K562 (cell line): Measurements from ENCODE around the gene ACAD8. TPM values are rescaled to one million over a fixed set of nuclear protein-coding genes. Genes with fewer than 3 reads are reported as not detected.

Experiments
- ADNP ChIP-seq: fragments of 200-800 bp; sonication (Bioruptor generic); IDR thresholded peaks from 2 replicates; pipeline ENCODE4 v1.6.1; 2016; ENCODE audit warnings: missing genetic modification characterization, missing compliant biosample characterization
- ARNT ChIP-seq, 2 experiments: fragments of 450-650 bp; IDR thresholded peaks; 2 replicates each; pipeline ENCODE4 v1.6.1; 2016; ENCODE audit warnings: mild to moderate bottlenecking in 1 of 2
- FOXK2 ChIP-seq, 2 experiments: fragments of 450-650 bp; IDR thresholded peaks in 1 of 2; conservative IDR thresholded peaks in 1 of 2; 2 replicates each; pipeline ENCODE4 v1.6.1; 2016; ENCODE audit warnings: low read depth in 2 of 2, mild to moderate bottlenecking in 1 of 2
- KLF13 ChIP-seq: fragments of 450-650 bp; IDR thresholded peaks from 2 replicates; pipeline ENCODE4 v1.6.1; 2016; ENCODE audit warnings: missing genetic modification characterization, low read depth, mild to moderate bottlenecking, missing compliant biosample characterization, moderate library complexity, borderline replicate concordance
- NFE2 ChIP-seq: IDR thresholded peaks from 2 replicates; pipeline ENCODE4 v1.6.1; 2014; ENCODE audit warnings: antibody characterized with exemption, low read depth
- PREB ChIP-seq: sonication (generic); formaldehyde crosslinking; IDR thresholded peaks from 2 replicates; pipeline ENCODE4 v1.8.1; 2023; ENCODE audit warnings: mild to moderate bottlenecking, missing genetic modification reagents
- RFX7 ChIP-seq: fragments of 250-450 bp; sonication (Bioruptor Pico); IDR thresholded peaks from 2 replicates; pipeline ENCODE4 v1.5.1; 2021; ENCODE audit warnings: mild to moderate bottlenecking
- TBP ChIP-seq: optimal IDR thresholded peaks from 2 replicates; pipeline ENCODE3; 2011; ENCODE audit warnings: low read depth, low read length, improper control_type of control experiment
- ZNF121 ChIP-seq: sonication (generic); formaldehyde crosslinking; conservative IDR thresholded peaks from 2 replicates; pipeline ENCODE4 v1.8.0; 2022; ENCODE audit warnings: missing genetic modification reagents
- ZNF24 ChIP-seq: fragments of 450-650 bp; IDR thresholded peaks from 2 replicates; pipeline ENCODE4 v1.6.1; 2016
- polyA plus RNA-seq, 8 experiments: library from polyadenylated mRNA; depleted of rRNA in 4 of 8; stranded (reverse) in 5 of 8; unstranded in 3 of 8; fragments of >200 nt; fragmentation: Nextera tagmentation in 2 of 8; fragmentation: Illumina TruSeq in 1 of 8; extraction: Ambion mirVana in 2 of 8; extraction: Trizol in 1 of 8; gene quantifications; 2 replicates each; pipeline versions ENCODE4 v1.2.1 to v1.2.3, GENCODE V29; 2011 to 2014; ENCODE audit warnings: inconsistent platforms in 1 of 8, missing spikeins in 1 of 8
- total RNA-seq, 7 experiments: library from RNA; depleted of rRNA in 6 of 7; stranded (reverse); fragments of >200 nt in 6 of 7; fragmentation: Illumina TruSeq in 2 of 7; extraction: Trizol in 2 of 7; gene quantifications; 2 replicates each; pipeline versions ENCODE4 v1.2.1 to v1.2.3, GENCODE V29; 2011 to 2021; ENCODE audit warnings: low replicate concordance in 1 of 7
- TF ChIP-seq, protein P1 (sequence below), 2 experiments: IDR thresholded peaks; 2 replicates each; pipeline ENCODE4 v1.6.1; 2011; ENCODE audit warnings: borderline replicate concordance in 1 of 2, control low read depth in 1 of 2, low read depth in 1 of 2, low read length in 1 of 2, mild to moderate bottlenecking in 1 of 2, mixed read lengths in 1 of 2, moderate library complexity in 1 of 2; ENCODE audit not compliant: insufficient read depth in 1 of 2, insufficient read length in 1 of 2, poor library complexity in 1 of 2, severe bottlenecking in 1 of 2; ENCODE audit errors: extremely low read depth in 1 of 2
- TF ChIP-seq, protein P2 (sequence below): fragments of 250-450 bp; sonication (Bioruptor Pico); IDR thresholded peaks from 2 replicates; pipeline ENCODE4 v1.4.0; 2020; ENCODE audit warnings: mild to moderate bottlenecking
- TF ChIP-seq, protein P3 (sequence below), 2 experiments: fragments of 450-650 bp; IDR thresholded peaks; 2 replicates each; pipeline ENCODE4 v1.6.1; 2016; ENCODE audit warnings: mild to moderate bottlenecking in 2 of 2, borderline replicate concordance in 1 of 2, low read depth in 1 of 2, moderate library complexity in 1 of 2

The ACAD8 gene
- total and polyA plus RNA-seq, 9 of the 15 experiments (the other 6 are each of a cell fraction or from before 2014, with no cell fraction given), result 6.5 to 34.1 (median 20.1) TPM

GRCh38 chr11:134253188-134253993 is at the start of gene ACAD8, which contains the start of gene THYN1 (continued):
- TF ChIP-seq, protein P1, sequence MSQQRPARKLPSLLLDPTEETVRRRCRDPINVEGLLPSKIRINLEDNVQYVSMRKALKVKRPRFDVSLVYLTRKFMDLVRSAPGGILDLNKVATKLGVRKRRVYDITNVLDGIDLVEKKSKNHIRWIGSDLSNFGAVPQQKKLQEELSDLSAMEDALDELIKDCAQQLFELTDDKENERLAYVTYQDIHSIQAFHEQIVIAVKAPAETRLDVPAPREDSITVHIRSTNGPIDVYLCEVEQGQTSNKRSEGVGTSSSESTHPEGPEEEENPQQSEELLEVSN (IDR thresholded peaks at IDR 0.05; ENCODE audit: borderline replicate concordance in 1 of 2, extremely low read depth in 1 of 2, insufficient read depth in 1 of 2, insufficient read length in 1 of 2, low read depth in 1 of 2, low read length in 1 of 2, poor library complexity in 1 of 2, severe bottlenecking in 1 of 2), result peak; percentile 60 to 73
- no peak for TF ChIP-seq ZNF24
- no peak for TF ChIP-seq ZNF121
- no peak for TF ChIP-seq ADNP (tag)
- peak; percentile 58 for TF ChIP-seq TBP
- no peak for TF ChIP-seq NFE2
- TF ChIP-seq KLF13, result no peak
- TF ChIP-seq ARNT (IDR thresholded peaks at IDR 0.05), result no peak
- TF ChIP-seq PREB (CRISPR knock-in tag), result no peak
- no peak for TF ChIP-seq RFX7 (CRISPR knock-in tag)
- no peak for TF ChIP-seq FOXK2 (conservative IDR thresholded peaks at IDR 0.05 in 1 of 2, IDR thresholded peaks at IDR 0.05 in 1 of 2; ENCODE audit: low read depth in 2 of 2)
- TF ChIP-seq, protein P2, sequence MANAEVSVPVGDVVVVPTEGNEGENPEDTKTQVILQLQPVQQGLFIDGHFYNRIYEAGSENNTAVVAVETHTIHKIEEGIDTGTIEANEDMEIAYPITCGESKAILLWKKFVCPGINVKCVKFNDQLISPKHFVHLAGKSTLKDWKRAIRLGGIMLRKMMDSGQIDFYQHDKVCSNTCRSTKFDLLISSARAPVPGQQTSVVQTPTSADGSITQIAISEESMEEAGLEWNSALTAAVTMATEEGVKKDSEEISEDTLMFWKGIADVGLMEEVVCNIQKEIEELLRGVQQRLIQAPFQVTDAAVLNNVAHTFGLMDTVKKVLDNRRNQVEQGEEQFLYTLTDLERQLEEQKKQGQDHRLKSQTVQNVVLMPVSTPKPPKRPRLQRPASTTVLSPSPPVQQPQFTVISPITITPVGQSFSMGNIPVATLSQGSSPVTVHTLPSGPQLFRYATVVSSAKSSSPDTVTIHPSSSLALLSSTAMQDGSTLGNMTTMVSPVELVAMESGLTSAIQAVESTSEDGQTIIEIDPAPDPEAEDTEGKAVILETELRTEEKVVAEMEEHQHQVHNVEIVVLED, result peak; percentile 95
- TF ChIP-seq, protein P3, sequence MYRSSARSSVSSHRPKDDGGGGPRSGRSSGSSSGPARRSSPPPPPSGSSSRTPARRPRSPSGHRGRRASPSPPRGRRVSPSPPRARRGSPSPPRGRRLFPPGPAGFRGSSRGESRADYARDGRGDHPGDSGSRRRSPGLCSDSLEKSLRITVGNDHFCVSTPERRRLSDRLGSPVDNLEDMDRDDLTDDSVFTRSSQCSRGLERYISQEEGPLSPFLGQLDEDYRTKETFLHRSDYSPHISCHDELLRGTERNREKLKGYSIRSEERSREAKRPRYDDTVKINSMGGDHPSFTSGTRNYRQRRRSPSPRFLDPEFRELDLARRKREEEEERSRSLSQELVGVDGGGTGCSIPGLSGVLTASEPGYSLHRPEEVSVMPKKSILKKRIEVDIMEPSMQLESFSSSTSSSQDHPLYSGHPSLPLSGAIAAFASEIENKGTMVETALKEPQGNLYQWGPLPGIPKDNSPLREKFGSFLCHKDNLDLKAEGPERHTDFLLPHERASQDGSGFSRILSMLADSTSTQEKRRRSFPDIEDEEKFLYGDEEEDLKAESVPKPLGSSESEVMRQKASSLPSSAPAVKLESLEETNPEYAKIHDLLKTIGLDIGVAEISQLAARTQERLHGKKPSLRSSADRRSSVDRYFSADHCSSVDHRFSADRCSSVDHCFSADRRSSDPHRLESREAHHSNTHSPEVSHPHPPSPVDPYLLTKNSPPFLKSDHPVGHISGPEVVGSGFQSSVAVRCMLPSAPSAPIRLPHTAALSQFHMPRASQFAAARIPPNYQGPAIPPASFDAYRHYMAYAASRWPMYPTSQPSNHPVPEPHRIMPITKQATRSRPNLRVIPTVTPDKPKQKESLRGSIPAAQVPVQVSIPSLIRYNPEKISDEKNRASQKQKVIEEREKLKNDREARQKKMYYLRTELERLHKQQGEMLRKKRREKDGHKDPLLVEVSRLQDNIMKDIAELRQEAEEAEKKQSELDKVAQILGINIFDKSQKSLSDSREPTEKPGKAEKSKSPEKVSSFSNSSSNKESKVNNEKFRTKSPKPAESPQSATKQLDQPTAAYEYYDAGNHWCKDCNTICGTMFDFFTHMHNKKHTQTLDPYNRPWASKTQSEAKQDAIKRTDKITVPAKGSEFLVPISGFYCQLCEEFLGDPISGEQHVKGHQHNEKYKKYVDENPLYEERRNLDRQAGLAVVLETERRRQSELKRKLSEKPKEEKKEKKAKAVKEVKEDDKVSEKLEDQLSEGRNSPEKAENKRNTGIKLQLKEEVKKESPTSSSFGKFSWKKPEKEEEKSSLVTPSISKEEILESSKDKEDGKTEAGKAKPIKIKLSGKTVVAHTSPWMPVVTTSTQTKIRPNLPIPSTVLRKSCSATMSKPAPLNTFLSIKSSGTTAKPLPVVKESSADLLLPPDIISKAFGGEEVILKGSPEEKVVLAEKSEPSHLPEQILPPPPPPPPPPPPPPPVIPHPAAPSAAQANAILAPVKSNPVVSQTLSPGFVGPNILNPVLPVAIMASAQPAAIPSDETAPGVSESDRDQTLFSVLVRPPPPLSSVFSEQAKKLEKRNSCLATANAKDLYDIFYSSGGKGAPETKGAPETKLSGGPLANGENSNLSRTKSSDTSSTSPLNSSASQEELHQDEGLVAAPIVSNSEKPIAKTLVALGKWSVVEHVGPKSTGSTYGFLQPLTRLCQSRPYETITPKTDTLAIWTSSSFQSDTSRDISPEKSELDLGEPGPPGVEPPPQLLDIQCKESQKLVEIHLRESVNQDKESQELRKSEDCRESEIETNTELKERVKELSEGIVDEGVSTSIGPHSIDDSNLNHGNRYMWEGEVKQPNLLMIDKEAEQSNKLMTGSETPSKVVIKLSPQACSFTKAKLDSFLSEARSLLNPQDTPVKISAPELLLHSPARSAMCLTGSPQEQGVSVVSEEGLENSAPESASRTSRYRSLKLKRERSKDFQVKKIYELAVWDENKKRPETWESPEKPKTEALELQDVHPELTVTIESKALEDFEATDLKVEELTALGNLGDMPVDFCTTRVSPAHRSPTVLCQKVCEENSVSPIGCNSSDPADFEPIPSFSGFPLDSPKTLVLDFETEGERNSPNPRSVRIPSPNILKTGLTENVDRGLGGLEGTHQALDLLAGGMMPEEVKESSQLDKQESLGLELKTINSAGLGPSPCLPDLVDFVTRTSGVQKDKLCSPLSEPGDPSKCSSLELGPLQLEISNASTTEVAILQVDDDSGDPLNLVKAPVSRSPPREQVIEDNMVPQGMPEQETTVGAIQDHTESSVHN (IDR thresholded peaks at IDR 0.05; ENCODE audit: borderline replicate concordance in 1 of 2, low read depth in 1 of 2), result no peak
